Liver (tissue), 9 donors: ENCODE measurements around the gene GADD45B. TPM values are rescaled to one million over a fixed set of nuclear protein-coding genes. Genes with fewer than 3 reads are reported as not detected.

Source experiments
- DNase-seq: peaks from one replicate; pipeline ENCODE4 v3.0.0-alpha.2; 2017; ENCODE audit warnings: low spot score
- H3K27ac ChIP-seq, 2 donors: one replicate each; pipeline ENCODE4 v1.7.0; 2013; ENCODE audit warnings: inconsistent platforms in 2 of 2, low read length in 2 of 2, control low read depth in 1 of 2, low read depth in 1 of 2, mild to moderate bottlenecking in 1 of 2
- H3K27me3 ChIP-seq, 4 donors: one replicate each; pipeline versions ENCODE4 v1.6.1 to v1.7.0; 2013; ENCODE audit warnings: low read length in 3 of 4, inconsistent platforms in 1 of 4, mild to moderate bottlenecking in 1 of 4, moderate library complexity in 1 of 4; ENCODE audit not compliant: control insufficient read depth in 4 of 4, insufficient read depth in 4 of 4
- H3K36me3 ChIP-seq, 4 donors: one replicate each; pipeline versions ENCODE4 v1.6.1 to v1.7.0; 2013; ENCODE audit warnings: low read length in 3 of 4, mild to moderate bottlenecking in 3 of 4, low read depth in 1 of 4, moderate library complexity in 1 of 4; ENCODE audit not compliant: control insufficient read depth in 4 of 4, insufficient read depth in 3 of 4
- H3K4me1 ChIP-seq, 4 donors: one replicate each; pipeline versions ENCODE4 v1.6.1 to v1.7.0; 2013; ENCODE audit warnings: low read length in 3 of 4, mild to moderate bottlenecking in 3 of 4, moderate library complexity in 1 of 4; ENCODE audit not compliant: control insufficient read depth in 4 of 4, insufficient read depth in 4 of 4
- H3K4me3 ChIP-seq, 3 donors: one replicate each; pipeline versions ENCODE4 v1.6.1 to v1.7.0; 2013; ENCODE audit warnings: low read length in 3 of 3, control low read depth in 1 of 3, low read depth in 1 of 3, mild to moderate bottlenecking in 1 of 3
- H3K9ac ChIP-seq, 2 donors: one replicate each; pipeline ENCODE4 v1.7.0; 2013; ENCODE audit warnings: low read length in 2 of 2, mild to moderate bottlenecking in 2 of 2, moderate library complexity in 2 of 2, control low read depth in 1 of 2, low read depth in 1 of 2
- H3K9me3 ChIP-seq, 4 donors: one replicate each; pipeline versions ENCODE4 v1.6.1 to v1.7.0; 2013; ENCODE audit warnings: low read length in 3 of 4; ENCODE audit not compliant: control insufficient read depth in 4 of 4
- ATF3 ChIP-seq: IDR thresholded peaks from 2 replicates; pipeline ENCODE4 v1.6.1; 2016; ENCODE audit warnings: antibody characterized with exemption
- CTCF ChIP-seq: fragments of 150-350 bp; IDR thresholded peaks from 2 replicates; pipeline ENCODE4 v1.5.1; 2017; ENCODE audit warnings: improper control_type of control experiment, low read depth, low read length; ENCODE audit not compliant: missing input control
- EGR1 ChIP-seq, 2 donors: IDR thresholded peaks; 2 replicates each; pipeline ENCODE4 v1.6.1; 2016 to 2018; ENCODE audit warnings: antibody characterized with exemption in 2 of 2, low read depth in 2 of 2
- GABPA ChIP-seq, 2 donors: IDR thresholded peaks in 1 of 2; conservative IDR thresholded peaks in 1 of 2; 2 replicates each; pipeline ENCODE4 v1.6.1; 2016; ENCODE audit warnings: antibody characterized with exemption in 2 of 2, mild to moderate bottlenecking in 1 of 2, moderate library complexity in 1 of 2
- HNF4A ChIP-seq, 2 donors: conservative IDR thresholded peaks; 2 replicates each; pipeline ENCODE4 v1.6.1; 2016; ENCODE audit warnings: antibody characterized with exemption in 2 of 2, mild to moderate bottlenecking in 2 of 2
- HNF4G ChIP-seq: IDR thresholded peaks from 2 replicates; pipeline ENCODE4 v1.6.1; 2016; ENCODE audit warnings: antibody characterized with exemption
- JUND ChIP-seq, 2 donors: IDR thresholded peaks; 2 replicates each; pipeline ENCODE4 v1.6.1; 2016; ENCODE audit warnings: antibody characterized with exemption in 2 of 2
- MAX ChIP-seq: IDR thresholded peaks from 2 replicates; pipeline ENCODE4 v1.6.1; 2016; ENCODE audit warnings: antibody characterized with exemption
- NR2F2 ChIP-seq: IDR thresholded peaks from 2 replicates; pipeline ENCODE4 v1.6.1; 2016; ENCODE audit warnings: antibody characterized with exemption
- RAD21 ChIP-seq, 2 donors: IDR thresholded peaks; 2 replicates each; pipeline ENCODE4 v1.6.1; 2016; ENCODE audit warnings: antibody characterized with exemption in 2 of 2, mild to moderate bottlenecking in 2 of 2
- REST ChIP-seq: IDR thresholded peaks from 2 replicates; pipeline ENCODE4 v1.6.1; 2016; ENCODE audit warnings: antibody characterized with exemption, mild to moderate bottlenecking
- RXRA ChIP-seq, 2 donors: IDR thresholded peaks; 2 replicates each; pipeline ENCODE4 v1.6.1; 2017 to 2018; ENCODE audit warnings: antibody characterized with exemption in 2 of 2, mild to moderate bottlenecking in 1 of 2
- SP1 ChIP-seq: IDR thresholded peaks from 2 replicates; pipeline ENCODE4 v1.6.1; 2018; ENCODE audit warnings: antibody characterized with exemption, mild to moderate bottlenecking
- TAF1 ChIP-seq: conservative IDR thresholded peaks from 2 replicates; pipeline ENCODE4 v1.6.1; 2016; ENCODE audit warnings: antibody characterized with exemption, mild to moderate bottlenecking
- YY1 ChIP-seq: IDR thresholded peaks from 2 replicates; pipeline ENCODE4 v1.6.1; 2016; ENCODE audit warnings: antibody characterized with exemption, mild to moderate bottlenecking
- ZBTB33 ChIP-seq: IDR thresholded peaks from 2 replicates; pipeline ENCODE4 v1.6.1; 2016; ENCODE audit warnings: antibody characterized with exemption
- WGBS: extraction: QIAGEN DNeasy Blood & Tissue Kit; methylation state at CpG from one replicate; pipeline ENCODE4 v1.1.7; 2013; 5-methylcytosine and 5-hydroxymethylcytosine counted together
- polyA plus RNA-seq, 2 donors: library from polyadenylated mRNA; stranded (reverse) in 1 of 2; unstranded in 1 of 2; fragments of 200-250 nt in 1 of 2; fragments of >200 nt in 1 of 2; fragmentation: Nextera tagmentation in 1 of 2; extraction: Ambion mirVana in 1 of 2; gene quantifications; one replicate each; pipeline versions ENCODE4 v1.2.1 to v1.2.3, GENCODE V29; 2013 to 2015
- total RNA-seq, 2 donors: library from RNA; depleted of rRNA; stranded (reverse); fragments of >200 nt; gene quantifications; one replicate each; pipeline ENCODE4 v1.2.3, GENCODE V29; 2014
- donor health status: healthy.
- donor health status: healthy.
- donor health status: healthy.
- donor health status: healthy.
- donor health status: healthy.

GADD45B gene
- total and polyA plus RNA-seq, 4 donors = 11.6 to 86.3 (median 82.4) TPM

- TF ChIP-seq ZBTB33 = no peak
- no peak for TF ChIP-seq MAX
- no peak for TF ChIP-seq EGR1 (IDR thresholded peaks at IDR 0.05; ENCODE audit: low read depth in 2 of 2)
These were observed 41.1 kb upstream of the GADD45B start (continued) for GRCh38 chr19:2434721-2435265.

GRCh38 chr19:2436384-2436783 lies 39.5 kb upstream of the GADD45B start:
- Histone ChIP-seq H3K4me3 (no peak overlapping the region), H3K9me3 (no peaks in the 10 kb centered on the region), H3K27me3 (no peaks in the 10 kb centered on the region), H3K27ac (no peak overlapping the region), H3K9ac (no peak overlapping the region), H3K4me1 (no peaks in the 10 kb centered on the region), H3K36me3 (peaks cover 0 to 21% (median 10%) of the 10 kb centered on the region in 4 donors)
- no peak for DNase-seq
- no peak for TF ChIP-seq TAF1
- TF ChIP-seq SP1 = no peak
- no peak for TF ChIP-seq HNF4G
- no peak for TF ChIP-seq HNF4A (conservative IDR thresholded peaks at IDR 0.05)
- no peak for TF ChIP-seq YY1
- no peak for TF ChIP-seq RXRA (IDR thresholded peaks at IDR 0.05)
- TF ChIP-seq ZBTB33 = no peak
- no peak for TF ChIP-seq GABPA (IDR thresholded peaks at IDR 0.05 in 1 of 2, conservative IDR thresholded peaks at IDR 0.05 in 1 of 2)
- TF ChIP-seq ATF3 = no peak
- no peak for TF ChIP-seq JUND (IDR thresholded peaks at IDR 0.05)
- no peak for TF ChIP-seq CTCF
- 98% methylated on average over 39 of the region's 39 CpGs for WGBS

- Histone ChIP-seq H3K9ac (no peak overlapping the region), H3K4me1 (no peaks in the 10 kb centered on the region), H3K27me3 (no peaks in the 10 kb centered on the region), H3K27ac (no peak overlapping the region), H3K9me3 (no peaks in the 10 kb centered on the region), H3K4me3 (no peak overlapping the region), H3K36me3 (peaks cover 0 to 19% (median 9%) of the 10 kb centered on the region in 4 donors)
- 98% methylated on average over 15 of the region's 15 CpGs for WGBS
- no peak for DNase-seq
- TF ChIP-seq CTCF (no peak), RAD21 (IDR thresholded peaks at IDR 0.05) (no peak), NR2F2 (no peak), MAX (no peak), REST (no peak), ATF3 (no peak), HNF4G (no peak), EGR1 (IDR thresholded peaks at IDR 0.05; ENCODE audit: low read depth in 2 of 2) (no peak), JUND (IDR thresholded peaks at IDR 0.05) (no peak), GABPA (IDR thresholded peaks at IDR 0.05 in 1 of 2, conservative IDR thresholded peaks at IDR 0.05 in 1 of 2) (no peak)
These were observed 39.0 kb upstream of the GADD45B start for GRCh38 chr19:2436926-2437325.
